SK-N-SH treated with all-trans-retinoic acid at 6 μM for 48 hours (cell line): ENCODE measurements around the gene JAK1.

Source experiments
- ATAC-seq: fragments of 200-7000 bp; cut with Tn5 transposase; 3 replicates; pipeline ENCODE4 v1.9.1; 2020; ENCODE audit warnings: mild to moderate bottlenecking, moderate library complexity
- ARNTL ChIP-seq: fragments of 450-650 bp; formaldehyde crosslinking; IDR thresholded peaks from 2 replicates; pipeline ENCODE4 v1.5.0; 2020; ENCODE audit warnings: low read depth, mild to moderate bottlenecking, moderate library complexity, borderline replicate concordance
- BACH2 ChIP-seq: fragments of 250-450 bp; sonication (Bioruptor Pico); IDR thresholded peaks from 2 replicates; pipeline ENCODE4 v1.9.0; 2021; ENCODE audit warnings: mild to moderate bottlenecking, borderline replicate concordance
- ESRRG ChIP-seq: fragments of 250-450 bp; sonication (Bioruptor Pico); IDR thresholded peaks from 2 replicates; pipeline ENCODE4 v1.6.1; 2021; ENCODE audit warnings: mild to moderate bottlenecking
- GLIS3 ChIP-seq: fragments of 250-450 bp; sonication (Bioruptor Pico); IDR thresholded peaks from 2 replicates; pipeline ENCODE4 v1.5.0; 2020; ENCODE audit warnings: mild to moderate bottlenecking, moderate library complexity
- ISL1 ChIP-seq: fragments of 250-450 bp; sonication (Bioruptor Pico); IDR thresholded peaks from 2 replicates; pipeline ENCODE4 v2.1.2; 2022; ENCODE audit warnings: mild to moderate bottlenecking, moderate library complexity
- OSR1 ChIP-seq: fragments of 250-450 bp; sonication (Bioruptor Pico); IDR thresholded peaks from 2 replicates; pipeline ENCODE4 v1.8.0; 2022; ENCODE audit warnings: moderate library complexity, mild to moderate bottlenecking, inconsistent platforms
- PPARA ChIP-seq: fragments of 250-450 bp; sonication (Bioruptor Pico); IDR thresholded peaks from 2 replicates; pipeline ENCODE4 v1.5.0; 2020; ENCODE audit warnings: mild to moderate bottlenecking, borderline replicate concordance
- RARB ChIP-seq: fragments of 250-450 bp; sonication (Bioruptor Pico); IDR thresholded peaks from 2 replicates; pipeline ENCODE4 v1.8.0; 2021; ENCODE audit warnings: mild to moderate bottlenecking, moderate library complexity
- SNAI2 ChIP-seq: fragments of 250-450 bp; sonication (Bioruptor Pico); IDR thresholded peaks from 2 replicates; pipeline ENCODE4 v1.5.0; 2020; ENCODE audit warnings: mild to moderate bottlenecking, moderate library complexity
- TCF4 ChIP-seq: fragments of 250-450 bp; sonication (Bioruptor Pico); IDR thresholded peaks from 2 replicates; pipeline ENCODE4 v1.8.0; 2021; ENCODE audit warnings: mild to moderate bottlenecking, moderate library complexity, borderline replicate concordance
- TOX ChIP-seq: fragments of 250-450 bp; sonication (Bioruptor Pico); IDR thresholded peaks from 2 replicates; pipeline ENCODE4 v1.8.0; 2021; ENCODE audit warnings: mild to moderate bottlenecking, moderate library complexity, borderline replicate concordance
- TSHZ2 ChIP-seq: fragments of 250-450 bp; sonication (Bioruptor Pico); IDR thresholded peaks from 2 replicates; pipeline ENCODE4 v1.5.0; 2020; ENCODE audit warnings: mild to moderate bottlenecking, moderate library complexity
- ZC3H10 ChIP-seq: fragments of 250-450 bp; sonication (Bioruptor Pico); IDR thresholded peaks from 2 replicates; pipeline ENCODE4 v1.5.1; 2021; ENCODE audit warnings: mild to moderate bottlenecking, moderate library complexity
- ZFP3 ChIP-seq: fragments of 250-450 bp; sonication (Bioruptor Pico); IDR thresholded peaks from 2 replicates; pipeline ENCODE4 v1.5.0; 2020; ENCODE audit warnings: mild to moderate bottlenecking, moderate library complexity
- ZFP30 ChIP-seq: fragments of 450-650 bp; formaldehyde crosslinking; IDR thresholded peaks from 2 replicates; pipeline ENCODE4 v1.5.0; 2022; ENCODE audit warnings: mild to moderate bottlenecking, moderate library complexity
- ZNF565 ChIP-seq: fragments of 450-650 bp; formaldehyde crosslinking; conservative IDR thresholded peaks from 2 replicates; pipeline ENCODE4 v1.5.0; 2020; ENCODE audit warnings: low read depth, mild to moderate bottlenecking, moderate library complexity
- ZNF70 ChIP-seq: fragments of 450-650 bp; formaldehyde crosslinking; IDR thresholded peaks from 2 replicates; pipeline ENCODE4 v1.5.0; 2020; ENCODE audit warnings: mild to moderate bottlenecking, moderate library complexity
- ZNF8 ChIP-seq: fragments of 450-650 bp; formaldehyde crosslinking; IDR thresholded peaks from 2 replicates; pipeline ENCODE4 v1.5.0; 2020; ENCODE audit warnings: mild to moderate bottlenecking, moderate library complexity
- TF ChIP-seq, protein P1 (sequence below): fragments of 250-450 bp; sonication (Bioruptor Pico); IDR thresholded peaks from 2 replicates; pipeline ENCODE4 v1.5.1; 2020; ENCODE audit warnings: low read depth, mild to moderate bottlenecking, moderate library complexity
- TF ChIP-seq, protein P2 (sequence below): fragments of 250-450 bp; sonication (Bioruptor Pico); IDR thresholded peaks from 2 replicates; pipeline ENCODE4 v1.5.1; 2021; ENCODE audit warnings: mild to moderate bottlenecking, moderate library complexity
- TF ChIP-seq, protein P3 (sequence below): fragments of 250-450 bp; sonication (Bioruptor Pico); IDR thresholded peaks from 2 replicates; pipeline ENCODE4 v1.8.0; 2021; ENCODE audit warnings: low read depth, mild to moderate bottlenecking, moderate library complexity, borderline replicate concordance

JAK1 gene

GRCh38 chr1:64911326-64911725 lies 55.0 kb downstream of the JAK1 start:
- TF ChIP-seq ZFP30 = no peak
- TF ChIP-seq ZC3H10 = no peak
- TF ChIP-seq ZNF70 = no peak
- TF ChIP-seq, all 23 proteins: peak for 0
- ATAC-seq = no peak

GRCh38 chr1:64909031-64909430 lies 57.3 kb downstream of the JAK1 start:
- ATAC-seq = no peak
- TF ChIP-seq ZFP3 (no peak), GLIS3 (CRISPR knock-in tag) (no peak), ESRRG (CRISPR knock-in tag) (no peak), ZFP30 (no peak), ZC3H10 (no peak), OSR1 (no peak), RARB (CRISPR knock-in tag) (no peak), TCF4 (no peak), ZNF8 (no peak), SNAI2 (CRISPR knock-in tag) (no peak), PPARA (no peak), ARNTL (CRISPR knock-in tag) (no peak), ZNF70 (no peak), BACH2 (CRISPR knock-in tag) (no peak), ISL1 (no peak), TSHZ2 (CRISPR knock-in tag) (no peak)
- TF ChIP-seq, protein P1, sequence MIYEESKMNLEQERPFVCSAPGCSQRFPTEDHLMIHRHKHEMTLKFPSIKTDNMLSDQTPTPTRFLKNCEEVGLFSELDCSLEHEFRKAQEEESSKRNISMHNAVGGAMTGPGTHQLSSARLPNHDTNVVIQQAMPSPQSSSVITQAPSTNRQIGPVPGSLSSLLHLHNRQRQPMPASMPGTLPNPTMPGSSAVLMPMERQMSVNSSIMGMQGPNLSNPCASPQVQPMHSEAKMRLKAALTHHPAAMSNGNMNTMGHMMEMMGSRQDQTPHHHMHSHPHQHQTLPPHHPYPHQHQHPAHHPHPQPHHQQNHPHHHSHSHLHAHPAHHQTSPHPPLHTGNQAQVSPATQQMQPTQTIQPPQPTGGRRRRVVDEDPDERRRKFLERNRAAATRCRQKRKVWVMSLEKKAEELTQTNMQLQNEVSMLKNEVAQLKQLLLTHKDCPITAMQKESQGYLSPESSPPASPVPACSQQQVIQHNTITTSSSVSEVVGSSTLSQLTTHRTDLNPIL (CRISPR knock-in tag) = no peak
- TF ChIP-seq, protein P2, sequence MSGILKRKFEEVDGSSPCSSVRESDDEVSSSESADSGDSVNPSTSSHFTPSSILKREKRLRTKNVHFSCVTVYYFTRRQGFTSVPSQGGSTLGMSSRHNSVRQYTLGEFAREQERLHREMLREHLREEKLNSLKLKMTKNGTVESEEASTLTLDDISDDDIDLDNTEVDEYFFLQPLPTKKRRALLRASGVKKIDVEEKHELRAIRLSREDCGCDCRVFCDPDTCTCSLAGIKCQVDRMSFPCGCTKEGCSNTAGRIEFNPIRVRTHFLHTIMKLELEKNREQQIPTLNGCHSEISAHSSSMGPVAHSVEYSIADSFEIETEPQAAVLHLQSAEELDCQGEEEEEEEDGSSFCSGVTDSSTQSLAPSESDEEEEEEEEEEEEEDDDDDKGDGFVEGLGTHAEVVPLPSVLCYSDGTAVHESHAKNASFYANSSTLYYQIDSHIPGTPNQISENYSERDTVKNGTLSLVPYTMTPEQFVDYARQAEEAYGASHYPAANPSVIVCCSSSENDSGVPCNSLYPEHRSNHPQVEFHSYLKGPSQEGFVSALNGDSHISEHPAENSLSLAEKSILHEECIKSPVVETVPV (CRISPR knock-in tag) = no peak
- TF ChIP-seq, protein P3, sequence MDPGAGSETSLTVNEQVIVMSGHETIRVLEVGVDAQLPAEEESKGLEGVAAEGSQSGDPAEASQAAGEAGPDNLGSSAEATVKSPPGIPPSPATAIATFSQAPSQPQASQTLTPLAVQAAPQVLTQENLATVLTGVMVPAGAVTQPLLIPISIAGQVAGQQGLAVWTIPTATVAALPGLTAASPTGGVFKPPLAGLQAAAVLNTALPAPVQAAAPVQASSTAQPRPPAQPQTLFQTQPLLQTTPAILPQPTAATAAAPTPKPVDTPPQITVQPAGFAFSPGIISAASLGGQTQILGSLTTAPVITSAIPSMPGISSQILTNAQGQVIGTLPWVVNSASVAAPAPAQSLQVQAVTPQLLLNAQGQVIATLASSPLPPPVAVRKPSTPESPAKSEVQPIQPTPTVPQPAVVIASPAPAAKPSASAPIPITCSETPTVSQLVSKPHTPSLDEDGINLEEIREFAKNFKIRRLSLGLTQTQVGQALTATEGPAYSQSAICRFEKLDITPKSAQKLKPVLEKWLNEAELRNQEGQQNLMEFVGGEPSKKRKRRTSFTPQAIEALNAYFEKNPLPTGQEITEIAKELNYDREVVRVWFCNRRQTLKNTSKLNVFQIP (CRISPR knock-in tag) = no peak

DNA sequence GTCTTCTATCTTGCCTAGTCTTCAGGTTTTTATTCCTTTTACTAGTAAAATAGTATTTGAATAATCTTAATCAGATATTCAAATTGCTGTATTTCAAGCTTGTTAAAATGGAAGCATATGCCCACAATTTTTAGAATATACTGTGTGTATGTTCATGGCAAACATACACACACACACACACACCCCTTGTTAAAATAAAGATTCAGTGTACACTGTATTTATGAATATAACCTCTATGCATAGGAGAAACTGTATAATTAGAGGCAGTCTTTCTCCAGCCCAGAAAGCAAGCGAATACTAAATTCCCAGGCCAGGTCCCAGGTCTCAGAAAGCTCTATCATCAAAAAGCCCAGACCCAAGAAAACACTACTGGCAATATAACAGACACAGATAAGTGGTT lies 57.8 kb downstream of the JAK1 start:
- no peak for ATAC-seq
- TF ChIP-seq, protein P1 (CRISPR knock-in tag) = no peak

DNA sequence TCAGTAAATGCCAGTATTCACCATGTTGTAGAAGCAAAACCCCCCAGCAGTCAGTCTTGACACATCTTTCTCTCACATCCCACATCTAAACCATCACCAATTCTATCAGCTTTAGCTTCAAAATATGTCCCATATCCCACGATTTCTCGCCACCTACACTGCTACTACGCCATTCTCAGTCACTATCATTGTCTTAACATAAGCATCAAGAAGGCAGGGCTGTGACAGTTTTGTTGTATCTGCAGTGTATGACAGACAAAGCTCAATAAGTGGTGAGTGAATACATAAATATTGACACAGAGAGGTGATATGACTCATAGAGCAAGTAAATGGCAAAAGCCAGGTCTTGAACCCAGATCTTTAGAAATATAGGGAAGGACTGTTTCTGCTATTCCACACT lies 59.9 kb downstream of the JAK1 start:
- ATAC-seq = no peak
- TF ChIP-seq ZNF8 (no peak), PPARA (no peak), ESRRG (CRISPR knock-in tag) (no peak), GLIS3 (CRISPR knock-in tag) (no peak), TSHZ2 (CRISPR knock-in tag) (no peak), TOX (CRISPR knock-in tag) (no peak), SNAI2 (CRISPR knock-in tag) (no peak), RARB (CRISPR knock-in tag) (no peak), ZNF70 (no peak), ZNF565 (CRISPR knock-in tag) (no peak), ZFP3 (no peak), ISL1 (no peak), ARNTL (CRISPR knock-in tag) (no peak), ZFP30 (no peak), ZC3H10 (no peak)
- TF ChIP-seq, protein P2 (CRISPR knock-in tag) = no peak
- TF ChIP-seq, protein P3 (CRISPR knock-in tag) = no peak
